Upper lobe of left lung (tissue), 4 donors: ENCODE results near the gene BCL2.

Experiments used
- CTCF ChIP-seq, 6 experiments: fragments of 450-650 bp in 4 of 6; fragments of 200-600 bp in 2 of 6; sonication (generic) in 2 of 6; IDR thresholded peaks; one replicate each; pipeline ENCODE4 v1.5.1; 2016 to 2019; ENCODE audit warnings: antibody characterized with exemption in 6 of 6
- EP300 ChIP-seq, 4 donors: sonication (generic); formaldehyde crosslinking; IDR thresholded peaks; one replicate each; pipeline ENCODE4 v1.5.1; 2017; ENCODE audit warnings: antibody characterized with exemption in 4 of 4, control low read depth in 2 of 4
- POLR2A ChIP-seq, 4 donors: fragments of 450-650 bp; IDR thresholded peaks; one replicate each; pipeline ENCODE4 v1.5.1; 2016 to 2017; ENCODE audit warnings: antibody characterized with exemption in 4 of 4, mild to moderate bottlenecking in 2 of 4
- POLR2AphosphoS5 ChIP-seq, 2 donors: sonication (generic); formaldehyde crosslinking; IDR thresholded peaks; one replicate each; pipeline ENCODE4 v1.5.1; 2017; ENCODE audit warnings: antibody characterized with exemption in 2 of 2

GRCh38 chr18:63148449-63149301 lies 170.9 kb downstream of the BCL2 start:
- TF ChIP-seq CTCF (IDR thresholded peaks at IDR 0.05) (no peak), POLR2AphosphoS5 (IDR thresholded peaks at IDR 0.05) (no peak), POLR2A (IDR thresholded peaks at IDR 0.05) (no peak), EP300 (IDR thresholded peaks at IDR 0.05) (no peak)
